ENCODE results near the gene GNG12.

The GNG12 gene

GRCh38 chr1:67843746-67844145 lies 10.5 kb upstream of the GNG12 start (continued):
- no peak for TF ChIP-seq SNAI2 (CRISPR knock-in tag; IDR thresholded peaks at IDR 0.05)
- no peak for TF ChIP-seq ZC3H10 (CRISPR knock-in tag; IDR thresholded peaks at IDR 0.05)

GRCh38 chr1:67843331-67843730 lies 10.1 kb upstream of the GNG12 start:
- ATAC-seq = no peak
- TF ChIP-seq CSDC2 (CRISPR knock-in tag; IDR thresholded peaks at IDR 0.05) (no peak), ZFP30 (CRISPR knock-in tag; IDR thresholded peaks at IDR 0.05) (no peak), ZC3H10 (CRISPR knock-in tag; IDR thresholded peaks at IDR 0.05) (no peak), GLIS3 (CRISPR knock-in tag; IDR thresholded peaks at IDR 0.05) (no peak), POU6F1 (CRISPR knock-in tag; IDR thresholded peaks at IDR 0.05; ENCODE audit: borderline replicate concordance, low read depth) (no peak)

- peak; percentile 77 for ATAC-seq
- TF ChIP-seq ISL1 (CRISPR knock-in tag; IDR thresholded peaks at IDR 0.05) (peak; percentile 79), TCF4 (CRISPR knock-in tag; IDR thresholded peaks at IDR 0.05; ENCODE audit: borderline replicate concordance) (no peak), CREB5 (CRISPR knock-in tag; IDR thresholded peaks at IDR 0.05; ENCODE audit: low read depth) (peak; percentile 90), TSHZ2 (CRISPR knock-in tag; IDR thresholded peaks at IDR 0.05) (no peak)
Observed at GRCh38 chr1:67840449-67840848, 7.2 kb upstream of the GNG12 start.

GRCh38 chr1:67839826-67840225 lies 6.6 kb upstream of the GNG12 start:
- no peak for TF ChIP-seq SNAI2 (CRISPR knock-in tag; IDR thresholded peaks at IDR 0.05)
- TF ChIP-seq CREB5 (CRISPR knock-in tag; IDR thresholded peaks at IDR 0.05; ENCODE audit: low read depth) = no peak
- no peak for TF ChIP-seq ESRRG (CRISPR knock-in tag; IDR thresholded peaks at IDR 0.05)
- no peak for TF ChIP-seq ISL1 (CRISPR knock-in tag; IDR thresholded peaks at IDR 0.05)
- TF ChIP-seq ARNTL (CRISPR knock-in tag; IDR thresholded peaks at IDR 0.05; ENCODE audit: borderline replicate concordance, low read depth) = no peak
- TF ChIP-seq CSDC2 (CRISPR knock-in tag; IDR thresholded peaks at IDR 0.05) = no peak
- TF ChIP-seq BACH2 (CRISPR knock-in tag; IDR thresholded peaks at IDR 0.05; ENCODE audit: borderline replicate concordance) = no peak
- TF ChIP-seq CSRNP3 (CRISPR knock-in tag; IDR thresholded peaks at IDR 0.05) = no peak
- no peak for TF ChIP-seq GLIS3 (CRISPR knock-in tag; IDR thresholded peaks at IDR 0.05)
- ATAC-seq = no peak

GRCh38 chr1:67838180-67838910 lies 5.1 kb upstream of the GNG12 start:
- ATAC-seq = peak; percentile 76
- TF ChIP-seq GLIS3 (CRISPR knock-in tag; IDR thresholded peaks at IDR 0.05) = no peak
- TF ChIP-seq CREB5 (CRISPR knock-in tag; IDR thresholded peaks at IDR 0.05; ENCODE audit: low read depth) = no peak
- TF ChIP-seq TCF4 (CRISPR knock-in tag; IDR thresholded peaks at IDR 0.05; ENCODE audit: borderline replicate concordance) = peak; percentile 38; the same call in 1 of the 2 replicates
- TF ChIP-seq ZFP30 (CRISPR knock-in tag; IDR thresholded peaks at IDR 0.05) = no peak
- no peak for TF ChIP-seq TOX (CRISPR knock-in tag; IDR thresholded peaks at IDR 0.05; ENCODE audit: borderline replicate concordance)
- no peak for TF ChIP-seq ZNF565 (CRISPR knock-in tag; conservative IDR thresholded peaks at IDR 0.05; ENCODE audit: low read depth)
- TF ChIP-seq ARNTL (CRISPR knock-in tag; IDR thresholded peaks at IDR 0.05; ENCODE audit: borderline replicate concordance, low read depth) = no peak
- no peak for TF ChIP-seq ESRRG (CRISPR knock-in tag; IDR thresholded peaks at IDR 0.05)
- no peak for TF ChIP-seq POU6F1 (CRISPR knock-in tag; IDR thresholded peaks at IDR 0.05; ENCODE audit: borderline replicate concordance, low read depth)
- no peak for TF ChIP-seq ZC3H10 (CRISPR knock-in tag; IDR thresholded peaks at IDR 0.05)
- TF ChIP-seq ZNF8 (CRISPR knock-in tag; IDR thresholded peaks at IDR 0.05) = no peak
- no peak for TF ChIP-seq OSR1 (CRISPR knock-in tag; IDR thresholded peaks at IDR 0.05)
- TF ChIP-seq CSDC2 (CRISPR knock-in tag; IDR thresholded peaks at IDR 0.05) = no peak
